Testis (tissue), 5 donors: ENCODE results near the gene KIF7. TPM values are rescaled to one million over a fixed set of nuclear protein-coding genes. Genes with fewer than 3 reads are reported as not detected.

Source experiments
- DNase-seq: peaks from one replicate; pipeline ENCODE4 v3.0.0-alpha.2; 2019
- H3K27ac ChIP-seq, 2 donors: fragments of 200-600 bp; sonication (generic); one replicate each; pipeline ENCODE4 v1.5.1; 2019
- H3K27me3 ChIP-seq: fragments of 200-600 bp; sonication (generic); one replicate; pipeline ENCODE4 v1.5.1; 2019
- H3K36me3 ChIP-seq: fragments of 200-600 bp; sonication (generic); one replicate; pipeline ENCODE4 v1.5.1; 2017; ENCODE audit warnings: low read depth; ENCODE audit errors: missing control alignments
- H3K4me1 ChIP-seq: fragments of 200-600 bp; sonication (generic); one replicate; pipeline ENCODE4 v1.5.1; 2019
- H3K4me3 ChIP-seq, 2 donors: fragments of 200-600 bp; sonication (generic); one replicate each; pipeline ENCODE4 v1.5.1; 2017 to 2019
- H3K9me3 ChIP-seq: fragments of 200-600 bp; sonication (generic); one replicate; pipeline ENCODE4 v1.5.1; 2017
- CTCF ChIP-seq, 3 experiments: fragments of 450-650 bp in 2 of 3; fragments of 200-600 bp in 1 of 3; sonication (generic) in 1 of 3; IDR thresholded peaks; one replicate each; pipeline ENCODE4 v1.5.1; 2016 to 2019; ENCODE audit warnings: antibody characterized with exemption in 3 of 3, mild to moderate bottlenecking in 2 of 3, moderate library complexity in 1 of 3
- POLR2A ChIP-seq: fragments of 450-650 bp; IDR thresholded peaks from one replicate; pipeline ENCODE4 v1.6.1; 2017; ENCODE audit warnings: antibody characterized with exemption, mild to moderate bottlenecking, moderate library complexity
- WGBS, 2 donors: methylation state at CpG; one replicate each; pipeline ENCODE4 v1.1.5; 2018; 5-methylcytosine and 5-hydroxymethylcytosine counted together
- intact Hi-C: fragments of 100-400 bp; cut with DNase I; formaldehyde crosslinking; loops from one replicate; pipeline ENCODE4 v1.15.1; 2023; ENCODE audit warnings: low total_unique reads
- long read RNA-seq, 2 donors: transcript quantifications; one replicate each; lab custom pipeline, GENCODE V29; 2026
- polyA plus RNA-seq: library from polyadenylated mRNA; stranded (reverse); fragments of 350-450 nt; fragmentation: Illumina TruSeq; extraction: RNeasy Lipid Tissue Mini Kit (QIAGEN cat#74804); gene quantifications from one replicate; pipeline ENCODE4 v1.2.3, GENCODE V29; 2014; ENCODE audit warnings: low read depth, low replicate concordance; ENCODE audit not compliant: insufficient read depth
- total RNA-seq, 2 donors: library from RNA; depleted of rRNA; stranded (reverse); fragments of >200 nt; gene quantifications; one replicate each; pipeline ENCODE4 v1.2.3, GENCODE V29; 2016

KIF7 gene, protein sequence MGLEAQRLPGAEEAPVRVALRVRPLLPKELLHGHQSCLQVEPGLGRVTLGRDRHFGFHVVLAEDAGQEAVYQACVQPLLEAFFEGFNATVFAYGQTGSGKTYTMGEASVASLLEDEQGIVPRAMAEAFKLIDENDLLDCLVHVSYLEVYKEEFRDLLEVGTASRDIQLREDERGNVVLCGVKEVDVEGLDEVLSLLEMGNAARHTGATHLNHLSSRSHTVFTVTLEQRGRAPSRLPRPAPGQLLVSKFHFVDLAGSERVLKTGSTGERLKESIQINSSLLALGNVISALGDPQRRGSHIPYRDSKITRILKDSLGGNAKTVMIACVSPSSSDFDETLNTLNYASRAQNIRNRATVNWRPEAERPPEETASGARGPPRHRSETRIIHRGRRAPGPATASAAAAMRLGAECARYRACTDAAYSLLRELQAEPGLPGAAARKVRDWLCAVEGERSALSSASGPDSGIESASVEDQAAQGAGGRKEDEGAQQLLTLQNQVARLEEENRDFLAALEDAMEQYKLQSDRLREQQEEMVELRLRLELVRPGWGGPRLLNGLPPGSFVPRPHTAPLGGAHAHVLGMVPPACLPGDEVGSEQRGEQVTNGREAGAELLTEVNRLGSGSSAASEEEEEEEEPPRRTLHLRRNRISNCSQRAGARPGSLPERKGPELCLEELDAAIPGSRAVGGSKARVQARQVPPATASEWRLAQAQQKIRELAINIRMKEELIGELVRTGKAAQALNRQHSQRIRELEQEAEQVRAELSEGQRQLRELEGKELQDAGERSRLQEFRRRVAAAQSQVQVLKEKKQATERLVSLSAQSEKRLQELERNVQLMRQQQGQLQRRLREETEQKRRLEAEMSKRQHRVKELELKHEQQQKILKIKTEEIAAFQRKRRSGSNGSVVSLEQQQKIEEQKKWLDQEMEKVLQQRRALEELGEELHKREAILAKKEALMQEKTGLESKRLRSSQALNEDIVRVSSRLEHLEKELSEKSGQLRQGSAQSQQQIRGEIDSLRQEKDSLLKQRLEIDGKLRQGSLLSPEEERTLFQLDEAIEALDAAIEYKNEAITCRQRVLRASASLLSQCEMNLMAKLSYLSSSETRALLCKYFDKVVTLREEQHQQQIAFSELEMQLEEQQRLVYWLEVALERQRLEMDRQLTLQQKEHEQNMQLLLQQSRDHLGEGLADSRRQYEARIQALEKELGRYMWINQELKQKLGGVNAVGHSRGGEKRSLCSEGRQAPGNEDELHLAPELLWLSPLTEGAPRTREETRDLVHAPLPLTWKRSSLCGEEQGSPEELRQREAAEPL (N-terminal part only)
- 1 to 10 TPM; 5.6 to 7.6 TPM for total RNA-seq
- 2.6 TPM for polyA plus RNA-seq
- long read RNA-seq, donor 1, result 0 reads
- long read RNA-seq, donor 2, full-length matches to known transcripts, result 1 of 1 reads
- long read RNA-seq, donor 2, partial matches to known transcripts, result 0 of 1 reads
- long read RNA-seq, donor 2, other reads (novel, unspliced or antisense), result 0 of 1 reads

DNA sequence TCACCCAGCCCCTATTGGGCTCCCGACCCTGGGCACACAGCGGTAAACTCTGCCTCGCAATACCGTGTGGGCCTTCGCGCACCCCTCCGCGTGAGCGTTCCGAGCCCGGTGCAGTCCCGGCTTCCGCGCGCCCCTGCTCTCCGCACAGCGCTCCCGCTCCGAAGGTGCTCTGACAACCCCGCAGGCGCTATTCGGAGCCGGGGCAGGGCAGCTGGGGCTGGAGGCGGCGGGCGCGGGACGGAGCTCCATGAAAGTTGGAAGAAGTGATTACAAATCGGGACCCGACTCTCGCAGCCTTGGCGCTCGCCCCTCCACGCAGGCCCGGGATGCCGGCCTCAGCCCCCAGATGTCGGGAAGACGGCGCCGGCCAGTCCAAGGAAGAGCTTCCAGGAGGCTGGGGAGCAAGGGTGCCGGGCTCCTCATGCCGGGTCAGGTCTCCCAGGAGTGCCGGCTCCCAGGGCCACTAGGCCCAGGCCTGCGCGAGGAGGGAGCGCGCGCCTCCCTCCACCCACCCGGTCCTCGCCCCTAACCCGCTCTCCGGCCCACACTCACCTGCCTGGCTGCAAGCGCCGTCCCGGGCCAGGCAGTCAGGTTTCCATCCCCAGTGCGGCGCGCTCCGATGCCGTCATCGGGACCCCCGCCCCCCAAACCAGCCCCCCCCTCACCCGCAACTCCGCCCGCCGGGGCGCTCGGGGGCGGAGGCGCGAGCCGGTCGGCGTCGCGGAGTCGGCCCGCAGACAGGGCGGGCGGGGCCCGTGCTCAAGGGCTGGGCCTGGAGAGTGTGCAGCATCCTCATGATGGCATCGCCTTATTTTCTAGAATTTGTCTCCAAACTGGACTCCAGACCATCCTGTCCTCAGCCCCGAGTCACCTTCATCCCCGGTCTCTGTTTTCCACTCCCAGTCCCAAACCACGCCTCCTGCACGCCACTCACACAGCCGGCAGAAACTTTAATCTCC is at the start of gene KIF7:
TSS of gene KIF7 (minus strand) at position 621 of the 959 bp plus-strand sequence. CDS start 2,537 bp downstream, outside the sequence.
- peak; percentile 34 for DNase-seq
- intact Hi-C loops, result no loop called here
- H3K9me3 ChIP-seq, result no peaks in the 10 kb centered on the region

GRCh38 chr15:89704411-89704810 is 49.1 kb upstream of the KIF7 start:
- no peak for TF ChIP-seq POLR2A
- Histone ChIP-seq H3K27me3 (no peaks in the 10 kb centered on the region), H3K9me3 (no peaks in the 10 kb centered on the region), H3K4me3 (no peak overlapping the region), H3K27ac (no peak overlapping the region), H3K4me1 (no peaks in the 10 kb centered on the region), H3K36me3 (no peaks in the 10 kb centered on the region)
- intact Hi-C loops, result no loop called here
- no peak for DNase-seq

More for the DNA sequence above, at the start of gene KIF7:
- Histone ChIP-seq H3K4me3 (peak within 1 kb of the TSS; percentile 63 to 72), H3K36me3 (no peaks in the 10 kb centered on the region), H3K27ac (peak within 1 kb of the TSS; percentile 13 to 30), H3K4me1 (peaks cover 5% of the 10 kb centered on the region), H3K27me3 (no peaks in the 10 kb centered on the region)
- no peak for TF ChIP-seq CTCF (IDR thresholded peaks at IDR 0.05)
- TF ChIP-seq POLR2A, result no peak
- 1% methylated on average over 43 to 70 of the region's 87 CpGs for WGBS, 2 donors

GRCh38 chr15:89695198-89695597 is 39.9 kb upstream of the KIF7 start:
- no peaks in the 10 kb centered on the region for H3K27me3 ChIP-seq
- H3K9me3 ChIP-seq, result no peaks in the 10 kb centered on the region
- DNase-seq, result no peak
- no peak overlapping the region for H3K4me3 ChIP-seq
- intact Hi-C loops, result no loop called here
- TF ChIP-seq CTCF (IDR thresholded peaks at IDR 0.05), result no peak
- no peak for TF ChIP-seq POLR2A
- WGBS, 2 donors, result 68 to 71% methylated on average over 1 of the region's 1 CpG
- H3K4me1 ChIP-seq, result no peaks in the 10 kb centered on the region
- H3K36me3 ChIP-seq, result no peaks in the 10 kb centered on the region
- H3K27ac ChIP-seq, result no peak overlapping the region

DNA sequence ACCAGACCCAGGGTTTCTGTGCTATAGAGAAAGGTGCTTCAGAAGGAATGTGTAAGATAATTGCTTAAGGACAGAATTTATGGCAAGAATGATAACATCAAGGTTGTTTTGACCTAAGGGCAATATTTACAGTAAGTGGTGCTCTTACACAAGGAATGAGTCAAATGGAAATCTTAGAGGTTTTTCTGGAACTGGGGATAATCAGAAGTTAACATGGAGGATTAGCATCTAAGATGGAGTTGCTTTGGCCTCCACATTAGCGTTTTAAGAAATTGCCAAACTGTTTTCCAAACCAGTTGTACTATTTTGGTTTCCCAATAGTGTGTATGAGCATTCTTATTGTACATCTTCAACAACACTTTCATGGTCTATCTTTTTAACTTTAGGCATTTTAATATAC is 38.4 kb upstream of the KIF7 start:
- H3K4me1 ChIP-seq, result no peaks in the 10 kb centered on the region
- H3K27me3 ChIP-seq, result no peaks in the 10 kb centered on the region
- H3K27ac ChIP-seq, result no peak overlapping the region
- TF ChIP-seq CTCF (IDR thresholded peaks at IDR 0.05), result no peak
- H3K9me3 ChIP-seq, result no peaks in the 10 kb centered on the region
- no peak for DNase-seq
- WGBS, 2 donors, result 77 to 86% methylated on average over 1 of the region's 1 CpG
- no peak overlapping the region for H3K4me3 ChIP-seq
- no peaks in the 10 kb centered on the region for H3K36me3 ChIP-seq
- intact Hi-C loops, result no loop called here
